HG02852 (cell line): ENCODE data around the gene MPZL1.

Experiments used
- ATAC-seq: cut with Tn5 transposase; IDR thresholded peaks from one replicate; pipeline ENCODE4 v1.9.1; 2021; ENCODE audit warnings: mild to moderate bottlenecking, moderate library complexity; ENCODE audit not compliant: unreplicated experiment

The MPZL1 gene

DNA sequence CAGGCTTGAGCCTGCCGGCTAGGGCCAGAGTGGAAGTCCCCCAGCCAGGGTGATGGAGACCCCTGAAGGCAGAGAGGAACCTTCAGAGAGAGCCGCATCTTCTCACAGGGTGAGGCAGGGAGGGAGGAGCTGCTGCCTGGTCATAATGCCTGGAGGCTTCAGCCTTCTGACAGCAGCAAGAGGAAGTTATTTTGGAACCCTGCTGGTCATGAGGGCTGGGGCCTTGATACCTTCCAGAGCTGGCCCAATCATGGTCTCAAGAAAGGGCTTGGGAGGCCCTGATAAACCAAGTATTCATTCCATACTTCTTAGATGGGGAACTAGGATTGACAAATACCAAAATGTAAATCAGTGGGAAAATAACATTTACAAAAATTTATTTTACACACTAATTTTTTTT, 26.6 kb upstream of the MPZL1 start:
- no peak for ATAC-seq

GRCh38 chr1:167695756-167696561, 25.8 kb upstream of the MPZL1 start:
- no peak for ATAC-seq

DNA sequence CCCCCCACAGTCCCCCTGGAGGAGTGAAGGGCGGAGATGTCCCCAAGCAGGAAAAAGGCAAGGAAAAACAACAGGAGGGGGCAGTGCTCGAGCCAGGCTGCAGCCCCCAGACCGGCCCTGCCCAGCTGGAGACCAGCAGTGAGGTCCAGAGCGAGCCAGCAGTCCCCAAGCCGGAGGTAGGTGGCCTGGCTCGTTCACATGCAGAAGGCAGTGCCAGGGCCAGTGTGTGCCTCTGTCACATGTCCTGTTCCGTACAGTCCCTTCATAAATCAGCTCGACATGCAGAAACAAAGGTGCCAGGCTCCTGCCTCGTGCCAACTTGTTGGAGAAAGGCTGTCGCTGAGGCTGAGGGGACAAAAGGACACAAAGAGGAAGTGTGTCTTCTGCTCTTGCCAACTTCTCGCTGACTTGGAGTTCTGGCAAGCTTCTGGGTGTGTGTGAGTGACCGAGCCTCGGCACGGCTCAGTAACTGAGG, 24.1 kb upstream of the MPZL1 start:
- ATAC-seq, result no peak

DNA sequence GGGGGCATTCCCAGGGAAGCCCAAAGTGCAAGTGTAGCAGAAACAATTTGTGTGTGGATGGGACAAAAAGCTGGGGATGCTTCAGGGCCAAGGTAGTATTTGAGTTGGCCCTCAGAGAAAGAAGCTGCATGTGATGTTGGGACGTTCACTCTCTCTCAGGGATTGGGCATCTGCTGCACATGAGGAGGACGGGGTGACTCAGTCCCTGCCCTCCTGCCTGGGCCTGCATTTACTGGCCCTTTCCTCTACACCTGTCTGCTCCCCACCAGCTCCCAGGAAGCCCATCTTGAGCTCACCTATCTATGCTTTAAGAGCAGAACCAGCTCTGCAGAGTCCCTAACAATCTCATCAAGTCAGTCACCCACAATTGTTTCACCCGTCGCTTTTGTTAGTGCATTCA, 23.5 kb upstream of the MPZL1 start:
- ATAC-seq, result no peak

DNA sequence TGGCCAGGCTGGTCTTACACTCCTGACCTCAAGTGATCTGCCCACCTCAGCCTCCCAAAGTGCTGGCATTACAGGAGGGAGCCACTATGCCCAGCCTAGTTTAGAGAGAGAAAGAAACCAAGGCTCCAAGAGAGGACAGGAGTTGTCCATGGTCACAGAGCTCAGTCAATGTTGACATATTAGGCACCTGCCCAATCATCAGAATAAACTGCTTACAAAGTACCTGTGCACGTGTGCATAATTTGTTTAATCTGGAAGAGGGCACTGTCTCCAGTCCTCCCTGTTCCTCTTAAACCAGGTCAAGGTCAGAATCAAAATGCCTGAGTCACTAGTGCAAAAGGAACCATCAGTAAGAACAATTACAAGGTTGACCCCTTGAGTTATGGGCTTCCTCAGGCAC, 20.3 kb upstream of the MPZL1 start:
- no peak for ATAC-seq

DNA sequence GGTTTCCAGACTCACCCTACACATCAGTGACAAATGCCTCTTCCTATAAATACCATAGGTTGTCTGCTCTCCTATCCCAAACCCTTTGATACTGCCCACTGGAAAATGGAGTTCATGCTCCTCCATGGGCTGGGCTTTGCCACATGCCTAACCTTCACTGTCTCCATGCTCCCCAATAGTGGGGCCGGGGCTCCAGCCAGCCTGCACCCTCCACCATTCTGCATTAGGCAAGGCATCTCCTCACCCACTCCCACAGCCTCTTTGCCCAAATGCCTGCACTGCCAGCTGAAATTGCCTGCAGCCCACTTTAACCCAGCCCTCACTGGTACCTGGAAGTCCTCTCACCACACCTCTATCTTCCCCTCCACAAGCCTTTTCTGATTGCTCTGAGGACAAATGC, 18.2 kb upstream of the MPZL1 start:
- no peak for ATAC-seq

GRCh38 chr1:167704715-167705114, 17.1 kb upstream of the MPZL1 start:
- no peak for ATAC-seq

DNA sequence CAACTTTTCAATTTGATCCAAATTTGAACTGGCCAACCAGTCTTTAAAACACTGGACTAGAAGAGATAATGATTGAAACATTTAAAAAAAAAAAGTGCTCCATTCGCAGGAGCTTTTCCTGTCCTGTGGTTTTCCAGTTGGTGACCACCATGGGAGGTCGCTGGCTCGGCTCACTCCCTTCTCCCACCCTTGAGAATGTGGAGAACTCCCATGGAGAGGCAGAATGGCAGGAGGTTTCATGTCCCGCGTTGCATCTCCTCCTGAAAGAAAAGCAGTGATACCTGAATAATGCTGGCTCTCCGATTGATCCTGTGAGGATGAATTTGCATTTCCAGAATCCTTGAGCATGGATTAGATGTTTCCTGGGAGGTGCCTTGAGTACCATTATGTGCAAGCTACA, 16.5 kb upstream of the MPZL1 start:
- no peak for ATAC-seq

- ATAC-seq, result no peak
Measured at GRCh38 chr1:167706363-167706762, 15.4 kb upstream of the MPZL1 start.

GRCh38 chr1:167706931-167707877, 14.6 kb upstream of the MPZL1 start:
- peak; percentile 58 for ATAC-seq

- ATAC-seq, result no peak
Measured at GRCh38 chr1:167707942-167708341, 13.8 kb upstream of the MPZL1 start.

GRCh38 chr1:167708940-167709389, 12.8 kb upstream of the MPZL1 start:
- ATAC-seq, result peak; percentile 49

- ATAC-seq, result no peak
Measured at GRCh38 chr1:167710836-167711235, 10.9 kb upstream of the MPZL1 start.

DNA sequence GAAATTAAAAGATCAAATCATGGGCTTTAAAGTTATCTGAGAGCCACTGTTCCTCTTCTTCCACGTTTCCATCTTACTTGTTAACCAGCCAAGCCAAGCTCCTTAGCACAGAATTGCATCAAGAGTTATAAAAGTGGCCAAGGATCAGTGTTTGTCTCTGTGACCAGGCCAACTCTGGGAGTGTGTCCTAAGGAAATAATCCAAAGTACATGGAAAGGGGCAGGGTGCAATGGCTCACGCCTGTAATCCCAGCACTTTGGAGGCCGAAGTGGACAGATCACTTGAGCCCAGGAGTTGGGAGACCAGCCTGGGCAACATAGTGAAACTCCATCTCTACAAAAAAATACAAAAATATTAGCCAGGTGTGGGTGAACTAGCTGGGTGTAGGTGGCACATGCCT, 10.0 kb upstream of the MPZL1 start:
- ATAC-seq, result no peak

GRCh38 chr1:167713330-167714081, 8.3 kb upstream of the MPZL1 start:
- ATAC-seq, result no peak

GRCh38 chr1:167714098-167714438, 7.7 kb upstream of the MPZL1 start:
- no peak for ATAC-seq

DNA sequence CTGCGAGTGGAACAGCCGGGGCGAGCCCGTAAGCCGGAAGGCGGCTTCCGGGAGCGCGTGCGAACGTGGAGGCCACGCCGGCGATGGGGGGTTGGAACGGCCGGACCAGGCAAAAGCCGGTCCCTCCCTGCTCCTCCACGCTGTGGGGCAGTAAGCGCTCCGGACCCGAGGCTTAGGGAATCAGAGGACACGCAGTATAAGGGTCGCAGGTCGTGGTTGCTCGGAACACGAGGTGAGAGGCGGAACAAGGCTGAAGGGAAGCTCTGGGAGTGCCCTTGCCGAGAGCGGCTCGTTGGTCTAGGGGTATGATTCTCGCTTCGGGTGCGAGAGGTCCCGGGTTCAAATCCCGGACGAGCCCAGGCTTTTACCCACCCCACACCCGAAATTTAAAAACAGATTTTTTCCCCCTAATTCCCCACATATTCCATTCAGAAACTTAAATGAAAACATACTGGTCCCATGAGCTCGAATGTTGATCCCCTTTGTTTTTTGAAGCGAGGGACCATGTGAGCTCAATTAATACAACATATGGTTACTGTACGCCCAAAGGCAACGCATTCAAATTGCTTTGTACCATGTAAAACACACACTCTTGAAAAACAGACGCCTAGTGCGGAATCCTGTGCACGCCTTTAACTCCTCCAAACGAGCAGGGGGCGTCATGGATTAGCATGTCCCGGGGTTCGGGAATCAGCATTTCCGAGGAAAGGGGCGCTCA, 7.2 kb upstream of the MPZL1 start:
- peak; percentile 50 for ATAC-seq

GRCh38 chr1:167715157-167715999, 6.4 kb upstream of the MPZL1 start:
- ATAC-seq, result peak; percentile 34

DNA sequence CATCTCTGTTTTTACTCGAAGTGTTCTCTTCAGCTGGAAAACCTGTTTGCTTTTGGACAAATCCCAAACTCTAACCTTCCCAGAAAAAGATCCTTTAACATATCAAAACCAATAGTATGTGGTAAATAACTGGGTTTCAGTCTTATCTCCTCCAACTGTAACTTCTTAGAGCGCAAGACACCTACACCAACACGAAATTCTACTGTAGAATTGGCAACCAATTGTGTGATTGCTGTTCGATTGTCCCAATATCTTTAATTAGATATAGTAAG, 5.8 kb upstream of the MPZL1 start:
- no peak for ATAC-seq

DNA sequence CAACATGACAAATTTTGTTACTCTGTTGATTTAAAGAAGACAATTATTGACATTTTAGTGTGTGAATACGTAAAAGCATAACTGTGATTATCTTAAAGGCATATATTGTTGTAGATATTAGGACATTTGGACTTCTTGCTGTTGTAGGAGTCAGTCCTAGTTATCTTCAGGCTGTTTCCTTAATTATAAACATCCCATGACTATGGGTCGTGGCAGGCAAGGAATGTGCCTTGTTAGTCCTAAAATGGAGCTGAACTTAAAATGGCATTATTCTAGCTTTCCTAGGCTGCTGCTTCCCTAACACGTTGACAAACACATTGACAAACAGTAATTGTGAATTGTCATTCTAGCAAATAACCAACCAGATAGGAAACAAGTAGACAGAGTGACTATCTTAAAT, 4.4 kb upstream of the MPZL1 start:
- ATAC-seq, result no peak
